ENCODE measurements around the gene CARD9. TPM values are rescaled to one million over a fixed set of nuclear protein-coding genes. Genes with fewer than 3 reads are reported as not detected.
A peak's percentile ranks its signal among the peaks of the same experiment; 100 is the strongest.

CARD9 gene
- total RNA-seq, 1 experiment from 2014 or later = 5.6 TPM

- H3K27ac ChIP-seq (ENCODE audit: insufficient read length, low read depth, low read length) = no peak overlapping the region
- no peaks in the 10 kb centered on the region for H3K23me2 ChIP-seq (ENCODE audit: insufficient read length, low read depth, low read length, poor library complexity, severe bottlenecking)
- no CpG with 5 or more reads among the region's 6 CpGs for WGBS (ENCODE audit: extremely low coverage, insufficient read length, low lambda C conversion rate)
- Mint-ChIP-seq H3K4me3 (peak overlapping the region; percentile 82 to 87; a peak in 4 of 5 replicates), H3K27me3 (ENCODE audit: low read depth) (peaks cover 1% of the 10 kb centered on the region; the same call in 1 of the 2 replicates), H3K36me3 (ENCODE audit: insufficient read depth in 1 of 3, low read depth in 3 of 3) (peaks cover 0 to 10% (median 0%) of the 10 kb centered on the region in 3 experiments; a peak in 3 of 7 replicates), H3K9me3 (no peaks in the 10 kb centered on the region), H3K27ac (peak overlapping the region in 1 of 3 experiments; percentile 35; a peak in 1 of 7 replicates), H3K4me1 (peaks cover 3 to 5% of the 10 kb centered on the region in 2 experiments; a peak in 1 of 4 replicates)
- no peak overlapping the region for H2BK15ac ChIP-seq (ENCODE audit: low read depth, low read length)
- no peak overlapping the region for H3K23ac ChIP-seq (ENCODE audit: insufficient read length, low read depth, low read length)
- no peak overlapping the region for H2AFZ ChIP-seq (ENCODE audit: low read length)
- no peak overlapping the region for H3K4me2 ChIP-seq (ENCODE audit: insufficient read depth, insufficient read length, low read length)
- no peak overlapping the region for H4K5ac ChIP-seq (ENCODE audit: insufficient read length, low read depth, low read length)
- H2BK5ac ChIP-seq (ENCODE audit: insufficient read length, low read length) = no peak overlapping the region
- H3T11ph ChIP-seq (ENCODE audit: low read length) = no peak overlapping the region
- H3K18ac ChIP-seq (ENCODE audit: insufficient read length, low read depth, low read length) = no peak overlapping the region
- no peaks in the 10 kb centered on the region for H3K27me3 ChIP-seq (ENCODE audit: insufficient read depth, low read length)
- H3K14ac ChIP-seq (ENCODE audit: insufficient read depth, low read length) = no peak overlapping the region
- no peak overlapping the region for H2BK20ac ChIP-seq (ENCODE audit: low read depth, low read length, poor library complexity, severe bottlenecking)
- H3K9me3 ChIP-seq (ENCODE audit: control insufficient read depth, low read depth, low read length) = no peaks in the 10 kb centered on the region
- no peak overlapping the region for H3K56ac ChIP-seq (ENCODE audit: insufficient read length, low read depth, low read length)
- H4K8ac ChIP-seq (replicated peaks; ENCODE audit: insufficient read length, low read depth, low read length) = no peak overlapping the region
- no peaks in the 10 kb centered on the region for H3K4me1 ChIP-seq (ENCODE audit: insufficient read depth, low read length)
- no peak overlapping the region for H3K4ac ChIP-seq (ENCODE audit: low read depth, low read length)
- H3K9ac ChIP-seq (ENCODE audit: extremely low read depth, insufficient read length, low read length) = no peak overlapping the region
- no peak overlapping the region for H4K91ac ChIP-seq (ENCODE audit: insufficient read length, low read depth, low read length)
- DNase-seq = no peak
- TF ChIP-seq CTCF (conservative IDR thresholded peaks at IDR 0.05) = no peak
- no peak overlapping the region for H2BK120ac ChIP-seq (ENCODE audit: low read depth, low read length, poor library complexity, severe bottlenecking)
- no peaks in the 10 kb centered on the region for H3K79me1 ChIP-seq (ENCODE audit: insufficient read depth, low read depth, low read length, poor library complexity, severe bottlenecking)
- H2AK5ac ChIP-seq (ENCODE audit: insufficient read length, low read length) = no peak overlapping the region
- H3K79me2 ChIP-seq (ENCODE audit: insufficient read depth, low read length) = no peaks in the 10 kb centered on the region
- no peaks in the 10 kb centered on the region for H4K20me1 ChIP-seq (ENCODE audit: control insufficient read depth, insufficient read depth, insufficient read length)
- H2BK12ac ChIP-seq (ENCODE audit: insufficient read length, low read depth, low read length) = no peak overlapping the region
These were observed 11.1 kb downstream of the CARD9 start for GRCh38 chr9:136362450-136362784.

Data from H9 (cell line).